ENCODE results near the gene FAM234A. TPM values are rescaled to one million over a fixed set of nuclear protein-coding genes. Genes with fewer than 3 reads are reported as not detected.

FAM234A gene
- total RNA-seq, result 100 to 1,000 TPM; 141 to 227 TPM

- peak in 1 of 2 donors; percentile 50 for TF ChIP-seq CTCF (IDR thresholded peaks at IDR 0.05)
- Histone ChIP-seq H3K4me1 (peaks cover 0 to 19% of the 10 kb centered on the region in 2 donors), H3K4me3 (peak within 1 kb of the TSS; percentile 87), H3K9me3 (no peaks in the 10 kb centered on the region), H3K27me3 (no peaks in the 10 kb centered on the region), H3K36me3 (no peaks in the 10 kb centered on the region), H3K27ac (peak within 1 kb of the TSS; percentile 98 to 99)
- DNase-seq (ENCODE audit: low spot score), result peak; percentile 95
Measured at GRCh38 chr16:234468-235305, at the start of gene FAM234A. TSS of gene FAM234A (plus strand) at chr16:234821. CDS start at chr16:254414, 19,593 bp downstream.

- Histone ChIP-seq H3K27me3 (peaks cover 0 to 4% of the 10 kb centered on the region in 2 donors), H3K27ac (no peak overlapping the region), H3K9me3 (no peaks in the 10 kb centered on the region), H3K4me1 (peaks cover 0 to 14% of the 10 kb centered on the region in 2 donors), H3K4me3 (no peak overlapping the region), H3K36me3 (peaks cover 30% of the 10 kb centered on the region)
- no peak for TF ChIP-seq CTCF (IDR thresholded peaks at IDR 0.05)
- DNase-seq (ENCODE audit: low spot score), result no peak
Measured at GRCh38 chr16:185213-185612, 49.4 kb upstream of the FAM234A start.

- H3K9me3 ChIP-seq, result no peaks in the 10 kb centered on the region
- no peak overlapping the region for H3K27ac ChIP-seq
- no peak for TF ChIP-seq CTCF (IDR thresholded peaks at IDR 0.05)
- H3K4me1 ChIP-seq, result peaks cover 0 to 10% of the 10 kb centered on the region in 2 donors
- DNase-seq (ENCODE audit: low spot score), result no peak
- no peak overlapping the region for H3K4me3 ChIP-seq
- peaks cover 0 to under 1% of the 10 kb centered on the region in 2 donors for H3K27me3 ChIP-seq
- peaks cover 35% of the 10 kb centered on the region for H3K36me3 ChIP-seq
Measured at GRCh38 chr16:185691-186090, 48.9 kb upstream of the FAM234A start.

GRCh38 chr16:187330-187729 is 47.3 kb upstream of the FAM234A start:
- no peak overlapping the region for H3K4me3 ChIP-seq
- no peaks in the 10 kb centered on the region for H3K27me3 ChIP-seq
- H3K4me1 ChIP-seq, result no peaks in the 10 kb centered on the region
- H3K36me3 ChIP-seq, result peaks cover 51% of the 10 kb centered on the region
- no peaks in the 10 kb centered on the region for H3K9me3 ChIP-seq
- DNase-seq (ENCODE audit: low spot score), result no peak
- H3K27ac ChIP-seq, result no peak overlapping the region
- no peak for TF ChIP-seq CTCF (IDR thresholded peaks at IDR 0.05)

- DNase-seq (ENCODE audit: low spot score), result no peak
- Histone ChIP-seq H3K4me3 (no peak overlapping the region), H3K27me3 (no peaks in the 10 kb centered on the region), H3K36me3 (peaks cover 65% of the 10 kb centered on the region), H3K27ac (no peak overlapping the region), H3K4me1 (no peaks in the 10 kb centered on the region), H3K9me3 (no peaks in the 10 kb centered on the region)
- no peak for TF ChIP-seq CTCF (IDR thresholded peaks at IDR 0.05)
Measured at GRCh38 chr16:188674-189073, 45.9 kb upstream of the FAM234A start.
